Trophoblast cell (in vitro differentiated cells and primary cell): ENCODE results near the gene TNIK.
"Not testable (repeated sequence)": the region's sequence is repeated elsewhere in the genome, so short reads cannot be mapped to it uniquely, and the experiment has no call there.

Experiments
- DNase-seq, 2 donors: peaks; one replicate each; pipeline ENCODE4 v3.0.0-alpha.2; 2016
- H2AFZ ChIP-seq: 2 replicates; pipeline ENCODE4 v1.6.1; 2013; ENCODE audit warnings: low read length, moderate library complexity, mild to moderate bottlenecking; ENCODE audit not compliant: insufficient read depth, poor library complexity
- H2AK5ac ChIP-seq: 2 replicates; pipeline ENCODE4 v1.6.1; 2013; ENCODE audit warnings: mild to moderate bottlenecking, low read length
- H2BK120ac ChIP-seq: 2 replicates; pipeline ENCODE4 v1.6.1; 2013; ENCODE audit warnings: low read length, mild to moderate bottlenecking, moderate library complexity; ENCODE audit not compliant: insufficient read depth, poor library complexity
- H2BK12ac ChIP-seq: 2 replicates; pipeline ENCODE4 v1.6.1; 2013; ENCODE audit warnings: mild to moderate bottlenecking, low read length, moderate library complexity
- H2BK5ac ChIP-seq: 2 replicates; pipeline ENCODE4 v1.6.1; 2013; ENCODE audit warnings: low read length, low read depth, moderate library complexity, mild to moderate bottlenecking; ENCODE audit not compliant: poor library complexity
- H3K14ac ChIP-seq: 2 replicates; pipeline ENCODE4 v1.6.1; 2013; ENCODE audit warnings: mild to moderate bottlenecking, low read length
- H3K18ac ChIP-seq: 2 replicates; pipeline ENCODE4 v1.6.1; 2013; ENCODE audit warnings: mild to moderate bottlenecking, low read length
- H3K23ac ChIP-seq: 2 replicates; pipeline ENCODE4 v1.6.1; 2013; ENCODE audit warnings: low read length
- H3K27ac ChIP-seq: 2 replicates; pipeline ENCODE4 v1.5.1; 2013; ENCODE audit warnings: low read depth, mild to moderate bottlenecking, inconsistent platforms, low read length, moderate library complexity
- H3K27me3 ChIP-seq: 2 replicates; pipeline ENCODE4 v1.6.1; 2013; ENCODE audit warnings: inconsistent platforms, mild to moderate bottlenecking, low read length, moderate library complexity; ENCODE audit not compliant: insufficient read depth
- H3K36me3 ChIP-seq, 2 experiments: 1 replicate in 1 of 2; 2 replicates in 1 of 2; pipeline ENCODE4 v1.6.1; 2013; ENCODE audit warnings: low read length in 2 of 2, mild to moderate bottlenecking in 2 of 2, moderate library complexity in 1 of 2; ENCODE audit not compliant: insufficient read depth in 2 of 2, control insufficient read depth in 1 of 2
- H3K4ac ChIP-seq: 2 replicates; pipeline ENCODE4 v1.6.1; 2013; ENCODE audit warnings: low read depth, mild to moderate bottlenecking, low read length, moderate library complexity
- H3K4me1 ChIP-seq, 2 experiments: 1 replicate in 1 of 2; 2 replicates in 1 of 2; pipeline ENCODE4 v1.6.1; 2013; ENCODE audit warnings: low read length in 2 of 2, mild to moderate bottlenecking in 2 of 2, moderate library complexity in 1 of 2; ENCODE audit not compliant: insufficient read depth in 2 of 2, control insufficient read depth in 1 of 2
- H3K4me2 ChIP-seq: 2 replicates; pipeline ENCODE4 v1.6.1; 2013; ENCODE audit warnings: inconsistent platforms, mild to moderate bottlenecking, low read length, moderate library complexity
- H3K4me3 ChIP-seq: 2 replicates; pipeline ENCODE4 v1.5.1; 2013; ENCODE audit warnings: mild to moderate bottlenecking, low read depth, low read length, inconsistent platforms
- H3K79me1 ChIP-seq: one replicate; pipeline ENCODE4 v1.6.1; 2013; ENCODE audit warnings: low read length
- H3K79me2 ChIP-seq: 2 replicates; pipeline ENCODE4 v1.6.1; 2013; ENCODE audit warnings: low read length, mild to moderate bottlenecking; ENCODE audit not compliant: control insufficient read depth, insufficient read depth, poor library complexity
- H3K9ac ChIP-seq: 2 replicates; pipeline ENCODE4 v1.6.1; 2013; ENCODE audit warnings: mild to moderate bottlenecking, low read length
- H3K9me3 ChIP-seq: 2 replicates; pipeline ENCODE4 v1.6.1; 2013; ENCODE audit warnings: low read depth, mild to moderate bottlenecking, control low read depth, inconsistent platforms, low read length; ENCODE audit not compliant: insufficient read depth
- H4K12ac ChIP-seq: 2 replicates; pipeline ENCODE4 v1.6.1; 2013; ENCODE audit warnings: low read depth, mild to moderate bottlenecking, low read length, moderate library complexity
- H4K8ac ChIP-seq: 2 replicates; pipeline ENCODE4 v1.6.1; 2013; ENCODE audit warnings: low read depth, mild to moderate bottlenecking, low read length, moderate library complexity
- H4K91ac ChIP-seq: one replicate; pipeline ENCODE4 v1.6.1; 2013; ENCODE audit warnings: low read depth, mild to moderate bottlenecking, low read length, moderate library complexity
- WGBS: extraction: QIAGEN DNeasy Blood & Tissue Kit; methylation state at CpG from one replicate; pipeline ENCODE4 v1.1.7; 2013; ENCODE audit warnings: missing lambda C conversion rate; ENCODE audit not compliant: insufficient read length, insufficient coverage; ENCODE audit errors: extremely low coverage; 5-methylcytosine and 5-hydroxymethylcytosine counted together

Gene TNIK

DNA sequence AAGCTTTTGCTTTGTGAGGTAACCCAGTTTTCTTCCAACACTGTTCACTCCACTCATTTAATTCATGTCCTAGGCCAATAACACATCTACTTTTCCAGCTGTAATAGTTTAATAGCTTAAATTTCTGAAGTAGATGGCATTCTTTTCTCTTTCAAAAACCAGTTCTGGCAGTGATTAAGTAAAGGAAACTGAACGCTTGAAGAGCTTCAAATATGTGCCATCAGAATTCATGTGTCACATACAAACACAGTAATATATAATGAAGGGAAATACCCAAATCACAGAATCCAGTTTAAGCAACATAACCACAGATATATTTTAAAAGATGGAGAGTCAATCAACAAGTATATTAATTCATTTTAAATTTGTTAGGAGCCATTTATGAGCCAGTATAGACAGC lies 91.0 kb downstream of the TNIK start:
- no peak overlapping the region for H3K27ac ChIP-seq
- H2BK12ac ChIP-seq: no peak overlapping the region
- H3K4ac ChIP-seq: no peak overlapping the region
- no peaks in the 10 kb centered on the region for H3K27me3 ChIP-seq
- H3K4me3 ChIP-seq: no peak overlapping the region
- H2AFZ ChIP-seq: no peak overlapping the region
- H3K4me1 ChIP-seq: no peaks in the 10 kb centered on the region
- no peaks in the 10 kb centered on the region for H3K79me2 ChIP-seq
- H2BK5ac ChIP-seq: no peak overlapping the region
- no peak overlapping the region for H3K23ac ChIP-seq
- no peaks in the 10 kb centered on the region for H3K9me3 ChIP-seq
- no peak overlapping the region for H3K4me2 ChIP-seq
- no peak overlapping the region for H4K91ac ChIP-seq
- no CpG with 5 or more reads among the region's 1 CpG for WGBS
- DNase-seq: peak in 1 of 2 donors; percentile 82
- H3K79me1 ChIP-seq: no peaks in the 10 kb centered on the region
- no peak overlapping the region for H3K18ac ChIP-seq
- no peak overlapping the region for H3K9ac ChIP-seq
- H2AK5ac ChIP-seq: no peak overlapping the region
- no peak overlapping the region for H3K14ac ChIP-seq
- H4K12ac ChIP-seq: no peak overlapping the region
- H2BK120ac ChIP-seq: no peak overlapping the region
- no peaks in the 10 kb centered on the region for H3K36me3 ChIP-seq
- H4K8ac ChIP-seq: no peak overlapping the region

DNA sequence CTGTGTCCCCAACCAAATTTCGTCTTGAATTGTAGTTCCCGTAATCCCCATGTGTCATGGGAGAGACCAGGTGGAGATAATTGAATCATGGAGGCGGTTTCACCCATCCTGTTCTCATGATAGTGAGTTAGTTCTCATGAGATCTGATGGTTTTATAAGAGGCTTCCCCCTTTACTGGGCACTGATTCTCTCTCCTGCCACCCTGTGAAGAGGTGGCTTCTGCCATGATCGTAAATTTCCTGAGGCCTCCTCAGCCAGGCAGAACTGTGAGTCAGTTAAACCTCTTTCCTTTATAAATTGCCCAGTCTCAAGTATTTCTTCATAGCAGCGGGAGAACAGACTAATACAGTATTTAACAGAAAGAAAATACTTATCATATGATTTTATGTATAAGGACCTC lies 93.5 kb downstream of the TNIK start:
- not testable (repeated sequence) for H2AK5ac ChIP-seq, DNase-seq, H4K91ac ChIP-seq, H4K8ac ChIP-seq, H3K4me2 ChIP-seq, H3K4me3 ChIP-seq, H3K18ac ChIP-seq, H2BK5ac ChIP-seq, H3K79me1 ChIP-seq, H2AFZ ChIP-seq, H3K9me3 ChIP-seq, H3K9ac ChIP-seq, H3K27me3 ChIP-seq, H3K79me2 ChIP-seq, H3K4ac ChIP-seq, H3K4me1 ChIP-seq, H3K27ac ChIP-seq, H2BK12ac ChIP-seq, H2BK120ac ChIP-seq, H3K36me3 ChIP-seq, H3K14ac ChIP-seq, H3K23ac ChIP-seq, H4K12ac ChIP-seq
- WGBS: no CpG with 5 or more reads among the region's 5 CpGs

DNA sequence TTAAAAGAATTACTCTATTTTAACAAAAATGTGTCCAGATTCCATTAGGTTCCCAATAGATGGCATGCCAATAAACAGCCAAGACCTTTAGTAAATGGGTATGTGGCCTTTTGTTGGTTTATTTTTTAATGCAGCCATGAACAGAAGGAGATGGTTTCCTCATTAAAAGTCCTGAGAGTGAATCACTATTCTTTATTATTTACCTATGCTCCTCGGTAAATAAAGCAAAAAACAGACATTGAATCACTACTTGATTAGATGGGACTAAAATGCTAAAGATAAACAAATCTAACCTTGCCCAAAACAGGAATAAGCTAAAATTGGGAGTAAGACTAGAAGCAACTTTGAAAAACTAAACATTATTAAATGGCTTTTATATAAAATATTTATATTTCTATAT lies 94.2 kb downstream of the TNIK start:
- H2AK5ac ChIP-seq: no peak overlapping the region
- no peak overlapping the region for H3K4ac ChIP-seq
- no peaks in the 10 kb centered on the region for H3K4me1 ChIP-seq
- H3K27me3 ChIP-seq: no peaks in the 10 kb centered on the region
- H3K14ac ChIP-seq: no peak overlapping the region
- H2AFZ ChIP-seq: no peak overlapping the region
- no peak overlapping the region for H4K12ac ChIP-seq
- H4K8ac ChIP-seq: no peak overlapping the region
- H3K23ac ChIP-seq: no peak overlapping the region
- H3K27ac ChIP-seq: no peak overlapping the region
- H2BK120ac ChIP-seq: no peak overlapping the region
- H3K9ac ChIP-seq: no peak overlapping the region
- no peak overlapping the region for H3K4me3 ChIP-seq
- no peaks in the 10 kb centered on the region for H3K9me3 ChIP-seq
- H3K4me2 ChIP-seq: no peak overlapping the region
- no peaks in the 10 kb centered on the region for H3K36me3 ChIP-seq
- no peak for DNase-seq
- no peak overlapping the region for H2BK12ac ChIP-seq
- WGBS: no CpG with 5 or more reads among the region's 1 CpG
- H3K79me1 ChIP-seq: no peaks in the 10 kb centered on the region
- H2BK5ac ChIP-seq: no peak overlapping the region
- no peaks in the 10 kb centered on the region for H3K79me2 ChIP-seq
- H3K18ac ChIP-seq: no peak overlapping the region
- no peak overlapping the region for H4K91ac ChIP-seq

DNA sequence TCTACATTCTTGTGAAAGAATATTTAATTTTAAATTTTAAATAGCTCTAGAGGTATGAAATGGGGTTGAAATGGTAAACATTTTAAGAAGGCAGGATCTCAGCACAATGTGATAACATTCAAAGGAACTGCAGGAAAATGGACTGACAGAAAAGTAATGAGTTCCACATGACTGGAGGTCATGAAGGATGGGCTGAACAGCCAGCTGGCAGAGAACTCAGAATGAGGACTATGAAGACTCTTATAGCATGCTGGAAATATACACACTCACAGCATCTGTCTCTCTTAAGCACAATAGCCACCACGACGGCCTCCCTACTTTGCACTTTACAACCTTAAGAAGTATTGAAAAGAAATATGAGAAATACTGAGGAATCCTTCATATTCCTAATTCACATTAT lies 94.7 kb downstream of the TNIK start:
- H4K91ac ChIP-seq: no peak overlapping the region
- no peaks in the 10 kb centered on the region for H3K36me3 ChIP-seq
- H4K8ac ChIP-seq: no peak overlapping the region
- H3K4me1 ChIP-seq: no peaks in the 10 kb centered on the region
- no peak overlapping the region for H3K18ac ChIP-seq
- H3K79me2 ChIP-seq: no peaks in the 10 kb centered on the region
- H4K12ac ChIP-seq: no peak overlapping the region
- H3K27me3 ChIP-seq: no peaks in the 10 kb centered on the region
- H3K4ac ChIP-seq: no peak overlapping the region
- no peak overlapping the region for H2AK5ac ChIP-seq
- no peak overlapping the region for H3K14ac ChIP-seq
- no peak overlapping the region for H3K27ac ChIP-seq
- H3K9me3 ChIP-seq: no peaks in the 10 kb centered on the region
- WGBS: no CpG with 5 or more reads among the region's 2 CpGs
- no peak overlapping the region for H3K9ac ChIP-seq
- no peak overlapping the region for H2AFZ ChIP-seq
- no peak overlapping the region for H2BK5ac ChIP-seq
- no peak for DNase-seq
- H3K79me1 ChIP-seq: no peaks in the 10 kb centered on the region
- no peak overlapping the region for H2BK12ac ChIP-seq
- H2BK120ac ChIP-seq: no peak overlapping the region
- no peak overlapping the region for H3K4me2 ChIP-seq
- H3K4me3 ChIP-seq: no peak overlapping the region
- H3K23ac ChIP-seq: no peak overlapping the region

DNA sequence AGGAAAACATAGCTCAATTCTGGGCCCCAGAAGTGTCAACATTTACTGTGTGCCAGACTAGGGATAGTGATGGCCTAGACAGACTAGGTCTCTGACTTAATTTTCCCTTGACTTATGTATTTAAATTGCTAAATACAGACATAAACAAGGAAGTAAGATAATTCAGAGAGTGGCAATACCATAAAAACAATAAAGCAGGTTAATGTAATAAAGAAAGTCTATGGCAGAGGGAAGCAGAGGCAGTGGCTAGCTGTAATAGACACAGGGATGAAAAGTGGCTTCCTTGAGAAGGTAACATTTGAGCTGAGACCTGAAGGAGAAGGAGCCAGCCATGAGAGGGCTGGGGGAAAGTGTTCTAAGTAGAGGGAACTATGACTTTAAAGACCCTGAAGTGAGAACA lies 95.7 kb downstream of the TNIK start:
- no peak for DNase-seq
- H3K36me3 ChIP-seq: no peaks in the 10 kb centered on the region
- H3K14ac ChIP-seq: no peak overlapping the region
- H4K12ac ChIP-seq: no peak overlapping the region
- H3K79me1 ChIP-seq: no peaks in the 10 kb centered on the region
- H3K79me2 ChIP-seq: no peaks in the 10 kb centered on the region
- no peak overlapping the region for H2BK12ac ChIP-seq
- no peak overlapping the region for H2BK5ac ChIP-seq
- H3K4ac ChIP-seq: no peak overlapping the region
- H2AK5ac ChIP-seq: no peak overlapping the region
- no peak overlapping the region for H3K4me2 ChIP-seq
- H2AFZ ChIP-seq: no peak overlapping the region
- H4K8ac ChIP-seq: no peak overlapping the region
- H3K4me1 ChIP-seq: no peaks in the 10 kb centered on the region
- H3K9ac ChIP-seq: no peak overlapping the region
- H3K9me3 ChIP-seq: no peaks in the 10 kb centered on the region
- no peak overlapping the region for H2BK120ac ChIP-seq
- no peak overlapping the region for H3K23ac ChIP-seq
- H3K27ac ChIP-seq: no peak overlapping the region
- H4K91ac ChIP-seq: no peak overlapping the region
- H3K4me3 ChIP-seq: no peak overlapping the region
- H3K27me3 ChIP-seq: no peaks in the 10 kb centered on the region
- H3K18ac ChIP-seq: no peak overlapping the region
